ENCODE results near the gene STRA6. TPM values are rescaled to one million over a fixed set of nuclear protein-coding genes. Genes with fewer than 3 reads are reported as not detected.

The STRA6 gene
- total and polyA plus RNA-seq, 2 of the 8 experiments (the other 6 are each of a cell fraction or from before 2014, with no cell fraction given): 9.3 to 14.5 TPM

DNA sequence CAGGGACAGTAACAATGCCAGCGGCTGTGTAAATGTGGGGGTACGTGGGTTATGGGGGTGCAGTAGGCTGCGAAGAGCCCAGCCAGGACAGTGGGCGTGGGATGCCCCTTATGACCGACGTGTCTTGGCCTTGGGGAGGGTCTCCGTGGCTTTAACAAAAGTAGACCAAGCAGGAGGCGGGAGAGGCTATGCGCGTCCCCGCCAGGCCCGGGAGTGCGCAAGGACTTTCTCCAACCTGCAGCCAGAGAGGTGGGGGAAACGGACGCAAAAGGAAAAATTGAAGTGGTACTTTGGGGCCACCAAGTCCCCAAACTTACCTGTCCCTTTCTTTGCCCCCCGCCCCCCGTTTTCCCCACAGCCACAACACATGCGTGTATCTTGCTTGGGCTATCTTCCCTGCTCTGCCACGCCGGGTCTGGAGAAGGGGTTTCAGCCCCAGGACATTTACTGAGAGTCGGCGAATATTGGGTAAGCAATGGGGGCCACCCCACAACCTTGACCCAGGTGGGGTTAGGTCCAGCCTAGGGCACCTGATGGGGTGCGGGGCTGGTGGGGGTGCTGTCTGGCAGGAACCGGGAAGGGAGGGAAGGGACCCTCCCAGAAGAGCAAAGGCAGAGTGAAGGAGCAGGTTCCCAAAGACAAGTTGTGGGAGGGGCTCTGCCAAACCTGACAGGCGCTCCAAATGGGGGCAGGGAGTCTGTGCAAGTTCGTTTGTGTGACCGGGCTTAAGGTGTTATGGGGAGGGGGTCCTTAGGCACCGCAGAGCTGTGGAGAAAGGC, 71.5 kb downstream of the STRA6 start:
- Histone ChIP-seq H4K5ac (ENCODE audit: insufficient read length, low read depth, low read length) (no peak overlapping the region), H3K79me1 (ENCODE audit: low read depth, low read length) (no peaks in the 10 kb centered on the region; the same call in 1 of the 2 replicates), H3K79me2 (ENCODE audit: control insufficient read depth in 1 of 2, insufficient read depth in 2 of 2, low read length in 2 of 2) (no peaks in the 10 kb centered on the region), H3K56ac (replicated peaks; ENCODE audit: insufficient read length, low read depth, low read length) (no peak overlapping the region), H3K4me2 (ENCODE audit: insufficient read depth in 1 of 2, low read depth in 2 of 2, low read length in 2 of 2) (peak overlapping the region; percentile 77 to 83), H3K23me2 (ENCODE audit: low read depth, low read length) (peaks cover 33% of the 10 kb centered on the region; the same call in 1 of the 2 replicates), H3K18ac (ENCODE audit: extremely low read depth, low read length) (0 out of 2 replicates have a peak overlapping the region, but pooled peaks have one; percentile 51), H2AK5ac (ENCODE audit: low read depth, low read length) (peak overlapping the region; percentile 41; the same call in 1 of the 2 replicates), H3K27me3 (replicated peaks in 1 of 4; ENCODE audit: control insufficient read depth in 3 of 4, extremely low read depth in 1 of 4, insufficient read depth in 3 of 4, low read length in 3 of 4) (peaks cover 78 to 97% (median 93%) of the 10 kb centered on the region in 4 experiments), H3K4ac (replicated peaks; ENCODE audit: insufficient read length, low read depth, low read length) (no peak overlapping the region), H2BK5ac (ENCODE audit: low read depth, low read length) (0 out of 2 replicates have a peak overlapping the region, but pooled peaks have one; percentile 2), H3K27ac (ENCODE audit: low read depth, low read length) (no peak overlapping the region), H3K9ac (replicated peaks in 1 of 4; ENCODE audit: extremely low read depth in 1 of 4, low read depth in 3 of 4, low read length in 3 of 4) (no peak overlapping the region), H3K9me3 (ENCODE audit: insufficient read depth in 2 of 2, low read depth in 1 of 2, low read length in 1 of 2) (peaks cover 0 to 8% of the 10 kb centered on the region in 2 experiments; a peak in 1 of 4 replicates), H2BK120ac (replicated peaks; ENCODE audit: low read depth, low read length) (no peak overlapping the region), H2BK15ac (ENCODE audit: low read length) (peak overlapping the region; percentile 66), H2BK12ac (ENCODE audit: low read depth, low read length) (peak overlapping the region; percentile 31; the same call in 1 of the 2 replicates), H4K8ac (ENCODE audit: extremely low read depth, insufficient read depth, low read length) (no peak overlapping the region; the same call in 1 of the 2 replicates), H3K36me3 (ENCODE audit: control insufficient read depth in 2 of 4, insufficient read depth in 4 of 4, low read length in 3 of 4) (peaks cover 0 to 6% (median 0%) of the 10 kb centered on the region in 4 experiments; a peak in 1 of 8 replicates), H3K23ac (ENCODE audit: insufficient read length) (no peak overlapping the region), H3K4me1 (replicated peaks in 1 of 4; ENCODE audit: control insufficient read depth in 3 of 4, insufficient read depth in 4 of 4, low read length in 3 of 4) (peaks cover 2 to 73% (median 60%) of the 10 kb centered on the region in 4 experiments), H2BK20ac (ENCODE audit: low read length) (no peak overlapping the region), H3K4me3 (ENCODE audit: extremely low read depth in 1 of 4, insufficient read depth in 2 of 4, low read depth in 3 of 4, low read length in 4 of 4) (peak overlapping the region; percentile 3 to 57 (median 18); a peak in 5 of 8 replicates), H3K14ac (ENCODE audit: insufficient read length) (no peak overlapping the region), H4K91ac (replicated peaks; ENCODE audit: insufficient read length, low read length) (peak overlapping the region; percentile 56), H2AFZ (ENCODE audit: low read length) (no peak overlapping the region), H4K20me1 (replicated peaks in 1 of 2; ENCODE audit: control insufficient read depth in 1 of 2, insufficient read depth in 2 of 2, low read length in 2 of 2) (peaks cover 7 to 13% of the 10 kb centered on the region in 2 experiments)
- CTCF ChIA-PET (ENCODE audit: partially characterized antibody): interaction anchor here (0.7 to 3.9 kb wide), 16 partner anchors 13 to 190 kb away, joined by 3 to 65 read pairs (median 4); partner anchors contain the start of gene STRA6
- WGBS, 2 experiments (ENCODE audit: extremely low coverage in 1 of 2, insufficient coverage in 1 of 2, insufficient read length in 1 of 2, insufficient replicate concordance in 2 of 2, low coverage in 1 of 2, low lambda C conversion rate in 2 of 2, missing lambda C conversion rate in 1 of 2): 8% methylated on average over 28 of the region's 28 CpGs; no CpG with 5 or more reads in 1 of the 2 experiments
- POLR2A ChIA-PET (ENCODE audit: partially characterized antibody): interaction anchor here (1.1 to 1.4 kb wide), 2 partner anchors 9 to 77 kb away, joined by 3 read pairs; no protein-coding TSS in a partner anchor
- TF ChIP-seq SUZ12 (IDR thresholded peaks at IDR 0.05; ENCODE audit: low read length) (peak; percentile 33; the same call in 1 of the 2 replicates), MAFK (IDR thresholded peaks at IDR 0.05; ENCODE audit: low read depth, low read length) (no peak), BRCA1 (IDR thresholded peaks at IDR 0.05; ENCODE audit: low read depth, low read length) (no peak), RNF2 (IDR thresholded peaks at IDR 0.05; ENCODE audit: borderline replicate concordance, low read depth, low read length, missing control alignments, poor library complexity, severe bottlenecking) (peak; percentile 1), CBX5 (IDR thresholded peaks at IDR 0.05; ENCODE audit: low read depth, low read length) (no peak), EZH2 (IDR thresholded peaks at IDR 0.05; ENCODE audit: low read depth, low read length, severe bottlenecking) (peak; percentile 72)
- DNase-seq (ENCODE audit: low read depth in 1 of 2, low spot score in 2 of 2) (no peak), FAIRE-seq (no peak)

Measured in H1 (cell line).